Esophagus squamous epithelium (tissue), 5 donors: ENCODE results near the gene RERE. TPM values are rescaled to one million over a fixed set of nuclear protein-coding genes. Genes with fewer than 3 reads are reported as not detected.

Source experiments
- DNase-seq: peaks from one replicate; lab custom pipeline; 2025; lab: John Stamatoyannopoulos, UW
- H3K27ac ChIP-seq, 4 donors: fragments of 200-600 bp; sonication (generic); one replicate each; pipeline ENCODE4 v1.5.1; 2016 to 2019; ENCODE audit warnings: mild to moderate bottlenecking in 1 of 4
- H3K27me3 ChIP-seq, 4 donors: fragments of 200-600 bp; sonication (generic); 1 replicate in 3 of 4; 2 replicates in 1 of 4; pipeline versions ENCODE4 v1.5.1 to v1.6.0; 2017 to 2021; ENCODE audit warnings: antibody characterized with exemption in 1 of 4
- H3K36me3 ChIP-seq, 3 donors: fragments of 200-600 bp; sonication (generic); one replicate each; pipeline ENCODE4 v1.5.1; 2016 to 2019
- H3K4me1 ChIP-seq, 3 donors: fragments of 200-600 bp; sonication (generic); one replicate each; pipeline ENCODE4 v1.5.1; 2017 to 2019
- H3K4me3 ChIP-seq, 4 donors: fragments of 200-600 bp; sonication (generic); 1 replicate in 3 of 4; 2 replicates in 1 of 4; pipeline ENCODE4 v1.5.1; 2016 to 2019; ENCODE audit warnings: mild to moderate bottlenecking in 2 of 4, moderate library complexity in 1 of 4
- H3K9me3 ChIP-seq, 3 donors: fragments of 200-600 bp; sonication (generic); one replicate each; pipeline ENCODE4 v1.5.1; 2016 to 2019
- POLR2A ChIP-seq, 4 donors: fragments of 450-650 bp; IDR thresholded peaks; one replicate each; pipeline ENCODE4 v1.6.1; 2017; ENCODE audit warnings: antibody characterized with exemption in 4 of 4, mild to moderate bottlenecking in 4 of 4, moderate library complexity in 3 of 4
- WGBS, 2 donors: methylation state at CpG; one replicate each; pipeline ENCODE4 v1.1.5; 2018; 5-methylcytosine and 5-hydroxymethylcytosine counted together
- intact Hi-C: fragments of 100-400 bp; cut with DNase I; formaldehyde crosslinking; loops from one replicate; pipeline ENCODE4 v1.15.0; 2022
- total RNA-seq, 4 donors: library from RNA; depleted of rRNA; stranded (reverse); fragments of >200 nt; gene quantifications; one replicate each; pipeline ENCODE4 v1.1.0, GENCODE V29; 2016
- TF ChIP-seq, protein P1 (sequence below), 6 experiments: fragments of 450-650 bp in 4 of 6; fragments of 200-600 bp in 2 of 6; sonication (generic) in 2 of 6; IDR thresholded peaks; one replicate each; pipeline ENCODE4 v1.5.1; 2016 to 2019; ENCODE audit warnings: antibody characterized with exemption in 6 of 6, mild to moderate bottlenecking in 4 of 6, moderate library complexity in 4 of 6
- donor health status: DM: yes; HTN: yes; CAD: no.

Gene RERE
- total RNA-seq, 4 donors from 2014 or later: 27.5 to 56.6 (median 32.1) TPM

DNA sequence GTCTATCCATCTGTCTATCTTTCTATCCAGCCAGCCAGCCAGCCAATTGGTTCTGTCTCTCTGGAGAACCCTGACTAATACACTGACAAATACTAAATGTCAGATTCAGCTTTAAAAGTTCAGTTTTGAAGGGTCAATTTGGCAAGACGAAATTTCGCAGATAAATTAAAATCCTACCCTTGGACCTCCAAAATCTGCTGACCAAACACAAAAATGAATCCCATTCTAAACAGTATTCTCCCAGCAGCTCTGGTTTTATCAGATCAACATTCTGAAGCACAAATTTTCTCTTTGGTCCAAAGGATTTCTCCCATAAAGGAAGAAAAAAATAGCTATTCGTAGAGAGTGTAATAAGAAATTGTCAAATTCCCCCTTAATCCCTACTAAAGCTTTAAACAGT, 248.6 kb downstream of the RERE start:
- 89 to 96% methylated on average over 3 of the region's 3 CpGs for WGBS, 2 donors
- H3K4me1 ChIP-seq: peaks cover 0 to 27% (median 0%) of the 10 kb centered on the region in 3 donors
- DNase-seq: no peak
- H3K27me3 ChIP-seq: no peaks in the 10 kb centered on the region
- H3K27ac ChIP-seq: no peak overlapping the region
- no peak for TF ChIP-seq POLR2A (IDR thresholded peaks at IDR 0.05)
- TF ChIP-seq, protein P1, sequence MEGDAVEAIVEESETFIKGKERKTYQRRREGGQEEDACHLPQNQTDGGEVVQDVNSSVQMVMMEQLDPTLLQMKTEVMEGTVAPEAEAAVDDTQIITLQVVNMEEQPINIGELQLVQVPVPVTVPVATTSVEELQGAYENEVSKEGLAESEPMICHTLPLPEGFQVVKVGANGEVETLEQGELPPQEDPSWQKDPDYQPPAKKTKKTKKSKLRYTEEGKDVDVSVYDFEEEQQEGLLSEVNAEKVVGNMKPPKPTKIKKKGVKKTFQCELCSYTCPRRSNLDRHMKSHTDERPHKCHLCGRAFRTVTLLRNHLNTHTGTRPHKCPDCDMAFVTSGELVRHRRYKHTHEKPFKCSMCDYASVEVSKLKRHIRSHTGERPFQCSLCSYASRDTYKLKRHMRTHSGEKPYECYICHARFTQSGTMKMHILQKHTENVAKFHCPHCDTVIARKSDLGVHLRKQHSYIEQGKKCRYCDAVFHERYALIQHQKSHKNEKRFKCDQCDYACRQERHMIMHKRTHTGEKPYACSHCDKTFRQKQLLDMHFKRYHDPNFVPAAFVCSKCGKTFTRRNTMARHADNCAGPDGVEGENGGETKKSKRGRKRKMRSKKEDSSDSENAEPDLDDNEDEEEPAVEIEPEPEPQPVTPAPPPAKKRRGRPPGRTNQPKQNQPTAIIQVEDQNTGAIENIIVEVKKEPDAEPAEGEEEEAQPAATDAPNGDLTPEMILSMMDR (IDR thresholded peaks at IDR 0.05): no peak
- intact Hi-C loops: loop anchor here (10.0 kb wide), 2 partner anchors 106 to 276 kb away; no protein-coding TSS in a partner anchor
- H3K4me3 ChIP-seq: no peak overlapping the region
- no peaks in the 10 kb centered on the region for H3K9me3 ChIP-seq
- no peaks in the 10 kb centered on the region for H3K36me3 ChIP-seq

DNA sequence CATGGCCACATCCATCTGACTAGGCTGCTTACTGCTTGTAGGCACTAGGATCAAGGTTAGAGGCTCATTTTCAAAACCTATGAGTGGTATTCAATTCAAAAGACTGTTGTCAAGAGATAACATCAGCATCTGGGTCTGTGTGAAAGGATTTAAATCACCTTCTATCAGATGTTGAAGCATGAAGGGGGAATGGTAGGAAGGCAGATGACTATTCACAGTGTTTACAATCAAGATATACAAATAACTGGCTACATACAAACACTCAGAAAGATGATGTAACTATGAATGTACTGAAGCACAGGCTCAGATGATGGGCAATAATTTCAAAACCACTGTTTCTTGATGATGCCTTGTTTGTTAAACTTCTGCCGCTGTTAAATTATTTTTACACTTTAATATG, 250.3 kb downstream of the RERE start:
- Histone ChIP-seq H3K9me3 (no peaks in the 10 kb centered on the region), H3K36me3 (no peaks in the 10 kb centered on the region), H3K4me1 (peaks cover 0 to 18% (median 0%) of the 10 kb centered on the region in 3 donors), H3K27me3 (no peaks in the 10 kb centered on the region), H3K4me3 (no peak overlapping the region), H3K27ac (no peak overlapping the region)
- intact Hi-C loops: loop anchor here (10.0 kb wide), 2 partner anchors 108 to 278 kb away; no protein-coding TSS in a partner anchor
- WGBS, 2 donors: 90 to 95% methylated on average over 1 of the region's 1 CpG
- no peak for DNase-seq
- TF ChIP-seq, protein P1 (IDR thresholded peaks at IDR 0.05): no peak
- no peak for TF ChIP-seq POLR2A (IDR thresholded peaks at IDR 0.05)

DNA sequence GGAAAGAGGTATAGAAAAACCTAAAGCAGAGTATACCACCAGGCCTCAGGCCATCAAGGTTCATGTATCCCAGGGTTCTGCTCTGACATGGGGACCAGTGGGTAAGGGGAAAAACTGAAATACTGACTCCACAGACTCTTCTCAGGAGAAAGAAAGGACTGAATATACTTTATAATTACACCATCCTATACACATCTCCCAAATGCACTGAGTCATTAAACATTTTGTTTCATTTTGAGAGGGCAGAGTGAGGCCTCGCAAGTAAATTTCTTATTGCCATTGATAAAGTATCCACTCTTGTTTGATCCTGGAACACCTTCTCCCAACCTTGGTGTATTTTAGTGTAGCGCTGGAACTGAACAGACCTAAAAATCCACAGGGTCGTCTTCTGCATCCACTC, 251.6 kb downstream of the RERE start:
- intact Hi-C loops: loop anchor here (10.0 kb wide), 2 partner anchors 109 to 279 kb away; no protein-coding TSS in a partner anchor
- H3K27ac ChIP-seq: no peak overlapping the region

DNA sequence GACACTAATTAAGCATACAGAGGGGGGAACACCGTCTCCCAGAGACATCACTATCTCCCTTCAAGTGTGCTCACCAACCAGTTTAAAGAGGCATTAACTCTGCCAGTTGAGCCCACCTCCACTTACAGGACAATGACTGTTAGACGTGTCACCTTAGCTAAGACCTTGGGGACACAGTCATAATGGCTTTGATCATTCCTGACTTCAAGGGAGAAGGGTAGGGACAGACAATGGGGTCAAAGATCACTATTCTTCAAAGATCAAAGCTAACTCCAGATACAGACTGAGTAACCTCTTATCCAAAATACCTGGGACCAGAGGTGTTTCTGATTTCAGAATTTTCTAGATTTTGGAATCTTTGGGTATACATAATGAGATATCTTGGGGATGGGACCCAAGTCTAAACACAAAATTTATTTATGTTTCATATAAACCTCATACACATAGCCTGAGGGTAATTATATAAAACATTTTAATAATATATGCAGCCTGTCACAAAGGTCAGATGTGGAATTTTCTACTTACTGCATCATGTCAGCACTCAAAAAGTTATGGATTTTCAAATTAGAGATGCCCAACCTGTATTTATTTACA, 253.4 kb downstream of the RERE start:
- Histone ChIP-seq H3K27me3 (no peaks in the 10 kb centered on the region), H3K36me3 (no peaks in the 10 kb centered on the region), H3K4me1 (peaks cover 0 to 4% (median 0%) of the 10 kb centered on the region in 3 donors), H3K9me3 (no peaks in the 10 kb centered on the region), H3K4me3 (no peak overlapping the region), H3K27ac (no peak overlapping the region)
- 74 to 84% methylated on average over 2 of the region's 2 CpGs for WGBS, 2 donors
- no peak for DNase-seq
- intact Hi-C loops: loop anchor here (5.0 to 10.0 kb wide), 3 partner anchors 111 to 281 kb away; no protein-coding TSS in a partner anchor
- TF ChIP-seq, protein P1 (IDR thresholded peaks at IDR 0.05): no peak
- TF ChIP-seq POLR2A (IDR thresholded peaks at IDR 0.05): no peak

More for the DNA sequence above, 251.6 kb downstream of the RERE start:
- no peak for DNase-seq
- Histone ChIP-seq H3K9me3 (no peaks in the 10 kb centered on the region), H3K36me3 (no peaks in the 10 kb centered on the region), H3K4me3 (no peak overlapping the region), H3K4me1 (peaks cover 0 to 9% (median 0%) of the 10 kb centered on the region in 3 donors), H3K27me3 (no peaks in the 10 kb centered on the region)
- TF ChIP-seq, protein P1 (IDR thresholded peaks at IDR 0.05): no peak
- 68 to 70% methylated on average over 3 of the region's 3 CpGs for WGBS, 2 donors
